ENCODE measurements around the gene SKA3.

Gene SKA3

GRCh38 chr13:21109168-21109567, 67.2 kb downstream of the SKA3 start:
- no peak for DNase-seq

- no peak for DNase-seq
These were observed 70.3 kb downstream of the SKA3 start for GRCh38 chr13:21106089-21106488.

GRCh38 chr13:21104199-21105019, 71.9 kb downstream of the SKA3 start:
- DNase-seq, result no peak

All from inflammatory macrophage treated with lipopolysaccharide for 1 hour (primary cell).